IMR-90 (cell line): ENCODE results near the gene TRAIP. TPM values are rescaled to one million over a fixed set of nuclear protein-coding genes. Genes with fewer than 3 reads are reported as not detected.

ENCODE experiments used
- ATAC-seq: fragments of 200-7000 bp; cut with Tn5 transposase; 2 replicates; pipeline ENCODE4 v1.9.1; 2020; ENCODE audit warnings: low read depth, mild to moderate bottlenecking, moderate library complexity
- BruUV-seq: library from RNA; stranded (reverse); fragments of 400-500 nt; replicated peaks from 2 replicates; lab custom pipeline; 2021; lab: Mats Ljungman, UMichigan
- CTCF ChIA-PET: fragments of 300-600 bp; formaldehyde crosslinking; extraction: SDS; loops from one replicate; lab custom pipeline; 2021; ENCODE audit warnings: antibody characterized with exemption; lab: Yijun Ruan, JAX
- POLR2A ChIA-PET: fragments of 300-600 bp; sonication (Branson Sonifier 250); formaldehyde crosslinking; loops from one replicate; lab custom pipeline; 2022; ENCODE audit warnings: antibody characterized with exemption; ENCODE audit not compliant: unreplicated experiment; lab: Charles Lee
- DNase-seq: peaks from one replicate; pipeline ENCODE4 v3.0.0; 2013
- H2AFZ ChIP-seq: replicated peaks from 2 replicates; pipeline ENCODE3; 2013; ENCODE audit warnings: low read length, mild to moderate bottlenecking; ENCODE audit not compliant: poor library complexity
- H2AK5ac ChIP-seq: 2 replicates; pipeline ENCODE4 v1.6.1; 2013; ENCODE audit warnings: low read depth, low read length, inconsistent platforms
- H2AK9ac ChIP-seq: replicated peaks from 2 replicates; pipeline ENCODE3; 2013; ENCODE audit warnings: mild to moderate bottlenecking, low read depth, low read length, moderate library complexity; ENCODE audit not compliant: poor library complexity
- H2BK120ac ChIP-seq: 2 replicates; pipeline ENCODE4 v1.6.1; 2013; ENCODE audit warnings: low read depth, low read length, inconsistent platforms
- H2BK15ac ChIP-seq: 3 replicates; pipeline ENCODE4 v1.6.1; 2013; ENCODE audit warnings: low read depth, low read length, inconsistent platforms
- H2BK20ac ChIP-seq: 2 replicates; pipeline ENCODE4 v1.6.1; 2013; ENCODE audit warnings: low read depth, mild to moderate bottlenecking, inconsistent platforms, low read length, moderate library complexity
- H2BK5ac ChIP-seq: 2 replicates; pipeline ENCODE4 v1.6.1; 2013; ENCODE audit warnings: mild to moderate bottlenecking, low read depth, low read length, inconsistent platforms; ENCODE audit not compliant: poor library complexity, severe bottlenecking
- H3K14ac ChIP-seq: replicated peaks from 2 replicates; pipeline ENCODE4 v1.6.1; 2013; ENCODE audit warnings: low read depth, low read length, inconsistent platforms
- H3K18ac ChIP-seq: 2 replicates; pipeline ENCODE4 v1.6.1; 2013; ENCODE audit warnings: low read depth, low read length, control low read depth
- H3K23ac ChIP-seq: 2 replicates; pipeline ENCODE4 v1.6.1; 2013; ENCODE audit warnings: low read depth, low read length, inconsistent platforms
- H3K27ac ChIP-seq: 2 replicates; pipeline ENCODE4 v1.5.1; 2013; ENCODE audit warnings: mild to moderate bottlenecking, control low read depth, low read length; ENCODE audit not compliant: insufficient read depth
- H3K27me3 ChIP-seq: 2 replicates; pipeline ENCODE4 v1.6.1; 2013; ENCODE audit warnings: low read length; ENCODE audit not compliant: control insufficient read depth, insufficient read depth
- H3K36me3 ChIP-seq: 2 replicates; pipeline ENCODE4 v1.6.1; 2013; ENCODE audit warnings: low read length, mixed read lengths; ENCODE audit not compliant: control insufficient read depth, insufficient read depth
- H3K4ac ChIP-seq: 2 replicates; pipeline ENCODE4 v1.6.1; 2013; ENCODE audit warnings: low read depth, low read length, inconsistent platforms
- H3K4me1 ChIP-seq: 2 replicates; pipeline ENCODE4 v1.6.1; 2013; ENCODE audit warnings: low read length, mixed read lengths; ENCODE audit not compliant: control insufficient read depth, insufficient read depth
- H3K4me2 ChIP-seq: 2 replicates; pipeline ENCODE4 v1.6.1; 2013; ENCODE audit warnings: low read depth, mild to moderate bottlenecking, control low read depth, low read length, moderate library complexity
- H3K4me3 ChIP-seq: 2 replicates; pipeline ENCODE4 v1.5.1; 2013; ENCODE audit warnings: low read depth, mild to moderate bottlenecking, control low read depth, low read length, moderate library complexity; ENCODE audit not compliant: insufficient read depth
- H3K56ac ChIP-seq: 2 replicates; pipeline ENCODE4 v1.6.1; 2013; ENCODE audit warnings: low read length, inconsistent platforms; ENCODE audit not compliant: insufficient read depth; ENCODE audit errors: extremely low read depth
- H3K79me1 ChIP-seq, 2 experiments: 2 replicates each; pipeline ENCODE4 v1.6.1; 2013; ENCODE audit warnings: low read length in 2 of 2, inconsistent platforms in 1 of 2, low read depth in 1 of 2
- H3K9ac ChIP-seq: 2 replicates; pipeline ENCODE4 v1.6.1; 2013; ENCODE audit warnings: low read depth, low read length, control low read depth
- H3K9me1 ChIP-seq: 2 replicates; pipeline ENCODE4 v1.6.1; 2013; ENCODE audit warnings: low read length, inconsistent platforms; ENCODE audit not compliant: insufficient read depth
- H3K9me3 ChIP-seq: 2 replicates; pipeline ENCODE4 v1.6.1; 2013; ENCODE audit warnings: low read length; ENCODE audit not compliant: control insufficient read depth, insufficient read depth
- H4K20me1 ChIP-seq: 2 replicates; pipeline ENCODE4 v1.6.1; 2013; ENCODE audit warnings: low read length, inconsistent platforms; ENCODE audit not compliant: insufficient read depth
- H4K5ac ChIP-seq: 2 replicates; pipeline ENCODE4 v1.6.1; 2013; ENCODE audit warnings: mild to moderate bottlenecking, low read depth, low read length, control low read depth
- H4K8ac ChIP-seq, 2 experiments: 2 replicates each; pipeline ENCODE4 v1.6.1; 2013; ENCODE audit warnings: low read depth in 2 of 2, low read length in 2 of 2, control low read depth in 1 of 2, inconsistent platforms in 1 of 2
- H4K91ac ChIP-seq: 2 replicates; pipeline ENCODE4 v1.6.1; 2013; ENCODE audit warnings: low read depth, low read length, inconsistent platforms; ENCODE audit not compliant: insufficient read depth
- BHLHE40 ChIP-seq: fragments of 150-350 bp; IDR thresholded peaks from 2 replicates; pipeline ENCODE4 v1.6.1; 2016; ENCODE audit warnings: mild to moderate bottlenecking, low read depth, low read length
- CEBPB ChIP-seq: IDR thresholded peaks from 2 replicates; pipeline ENCODE4 v1.6.1; 2012; ENCODE audit warnings: low read depth, low read length, improper control_type of control experiment
- CHD1 ChIP-seq: IDR thresholded peaks from 2 replicates; pipeline ENCODE4 v1.6.1; 2012; ENCODE audit warnings: low read depth, low read length, improper control_type of control experiment
- ELK1 ChIP-seq: fragments of 150-350 bp; IDR thresholded peaks from 2 replicates; pipeline ENCODE4 v1.6.1; 2016; ENCODE audit warnings: low read depth, mild to moderate bottlenecking, low read length, moderate library complexity, borderline replicate concordance
- FOS ChIP-seq: fragments of 150-350 bp; IDR thresholded peaks from 2 replicates; pipeline ENCODE4 v1.6.1; 2016; ENCODE audit warnings: low read depth, low read length
- MAFK ChIP-seq: IDR thresholded peaks from 2 replicates; pipeline ENCODE4 v1.6.1; 2012; ENCODE audit warnings: low read depth, low read length, improper control_type of control experiment
- MAZ ChIP-seq: IDR thresholded peaks from 2 replicates; pipeline ENCODE4 v1.6.1; 2012; ENCODE audit warnings: low read depth, mild to moderate bottlenecking, low read length, improper control_type of control experiment, moderate library complexity, borderline replicate concordance
- MXI1 ChIP-seq: IDR thresholded peaks from 2 replicates; pipeline ENCODE4 v1.6.1; 2012; ENCODE audit warnings: low read depth, mild to moderate bottlenecking, low read length, moderate library complexity, borderline replicate concordance
- NFE2L2 ChIP-seq: fragments of 150-350 bp; IDR thresholded peaks from 2 replicates; pipeline ENCODE4 v1.6.1; 2016; ENCODE audit warnings: low read depth, mild to moderate bottlenecking, low read length
- POLR2A ChIP-seq: IDR thresholded peaks from 2 replicates; pipeline ENCODE4 v1.6.1; 2012; ENCODE audit warnings: mild to moderate bottlenecking, low read depth, low read length
- RAD21 ChIP-seq: IDR thresholded peaks from 2 replicates; pipeline ENCODE4 v1.6.1; 2012; ENCODE audit warnings: low read length, improper control_type of control experiment
- RCOR1 ChIP-seq: IDR thresholded peaks from 2 replicates; pipeline ENCODE4 v1.6.1; 2012; ENCODE audit warnings: mild to moderate bottlenecking, low read length, improper control_type of control experiment; ENCODE audit not compliant: insufficient replicate concordance
- RFX5 ChIP-seq: IDR thresholded peaks from 2 replicates; pipeline ENCODE4 v1.8.0; 2012; ENCODE audit warnings: low read depth, mild to moderate bottlenecking, low read length, moderate library complexity
- SMC3 ChIP-seq: fragments of 150-350 bp; IDR thresholded peaks from 2 replicates; pipeline ENCODE4 v1.6.1; 2016; ENCODE audit warnings: low read depth, mild to moderate bottlenecking, antibody characterized with exemption, low read length, moderate library complexity
- USF2 ChIP-seq: fragments of 150-350 bp; IDR thresholded peaks from 2 replicates; pipeline ENCODE4 v1.6.1; 2017; ENCODE audit warnings: mild to moderate bottlenecking, antibody characterized with exemption, low read length, low read depth
- WGBS, 2 experiments: methylation state at CpG; one replicate each; pipeline versions ENCODE4 v1.1.5 to v1.1.7; 2013; ENCODE audit warnings: missing lambda C conversion rate in 2 of 2; ENCODE audit not compliant: insufficient read length in 1 of 2; ENCODE audit errors: extremely low coverage in 2 of 2; 5-methylcytosine and 5-hydroxymethylcytosine counted together
- dilution Hi-C: fragments of 300-500 bp; cut with HindIII; formaldehyde crosslinking; loops from one replicate; pipeline ENCODE4 v1.14.3; 2018; ENCODE audit warnings: low sequenced_read_pairs; ENCODE audit not compliant: unreplicated experiment
- in situ Hi-C: fragments of 300-500 bp; cut with MboI; formaldehyde crosslinking; loops from 3 replicates; pipeline ENCODE4 v1.14.3; 2019; ENCODE audit warnings: low sequenced_read_pairs, inconsistent platforms, mixed read lengths
- intact Hi-C: fragments of 100-400 bp; cut with micrococcal nuclease; formaldehyde crosslinking; loops from 2 replicates; pipeline ENCODE4 v1.10.0; 2022
- polyA plus RNA-seq, 3 experiments: library from polyadenylated mRNA; depleted of rRNA; stranded (reverse); fragments of >200 nt; gene quantifications; 2 replicates each; pipeline ENCODE4 v1.2.3, GENCODE V29; 2012; ENCODE audit warnings: low replicate concordance in 1 of 3
- total RNA-seq: library from RNA; depleted of rRNA; stranded (reverse); fragments of >200 nt; gene quantifications from 2 replicates; pipeline ENCODE4 v1.2.3, GENCODE V29; 2012

TRAIP gene
- total and polyA plus RNA-seq, 2 of the 4 experiments (the other 2 are of a cell fraction) = 6.3 to 9.2 TPM

GRCh38 chr3:49842843-49843517, 13.4 kb downstream of the TRAIP start (continued):
- no peak for TF ChIP-seq SMC3

GRCh38 chr3:49841806-49842205, 14.6 kb downstream of the TRAIP start:
- Histone ChIP-seq H2AFZ (no peak overlapping the region), H3K4me1 (no peaks in the 10 kb centered on the region; the same call in 1 of the 2 replicates), H4K8ac (no peak overlapping the region), H3K56ac (no peak overlapping the region), H4K91ac (no peak overlapping the region), H3K36me3 (peaks cover 3% of the 10 kb centered on the region), H3K9me3 (no peaks in the 10 kb centered on the region), H2BK5ac (no peak overlapping the region), H3K23ac (no peak overlapping the region), H3K14ac (no peak overlapping the region), H3K27ac (no peak overlapping the region), H3K27me3 (no peaks in the 10 kb centered on the region), H2BK120ac (no peak overlapping the region), H3K4me3 (no peak overlapping the region), H2BK20ac (no peak overlapping the region), H2AK9ac (no peak overlapping the region), H3K9me1 (peaks cover 3% of the 10 kb centered on the region; the same call in 1 of the 2 replicates), H4K5ac (no peak overlapping the region), H3K9ac (no peak overlapping the region), H3K79me1 (no peaks in the 10 kb centered on the region), H2AK5ac (no peak overlapping the region), H3K4me2 (no peak overlapping the region), H4K20me1 (no peaks in the 10 kb centered on the region), H3K18ac (no peak overlapping the region), H3K4ac (no peak overlapping the region), H2BK15ac (no peak overlapping the region)
- 68% methylated on average over 2 of the region's 7 CpGs; no CpG with 5 or more reads in 1 of the 2 experiments for WGBS, 2 experiments
- no TSS peak for BruUV-seq
- ChIA-PET POLR2A (no interaction called here), CTCF (interaction anchor here (1.1 to 4.4 kb wide), 3 partner anchors 8 to 254 kb away, joined by 3 to 33 read pairs (median 3); partner anchors contain the start of gene INKA1)
- no peak for DNase-seq
- in situ Hi-C loops (loop anchor here (5.0 kb wide), 1 partner anchor 140 kb away; no protein-coding TSS in a partner anchor), intact Hi-C loops (loop anchor here (5.0 kb wide), 1 partner anchor 65 kb away; no protein-coding TSS in a partner anchor), dilution Hi-C loops (no loop called here)
- no peak for ATAC-seq
- TF ChIP-seq USF2 (no peak), CEBPB (no peak), POLR2A (no peak), ELK1 (no peak), RAD21 (no peak), RFX5 (no peak), BHLHE40 (no peak), MAZ (no peak), MAFK (no peak), FOS (no peak), NFE2L2 (no peak), MXI1 (no peak), SMC3 (no peak), RCOR1 (no peak), CHD1 (no peak)
